HEK293 (cell line): ENCODE measurements around the gene DGKZ.

Experiments
- ZBTB26 ChIP-seq: fragments of 450-650 bp; formaldehyde crosslinking; optimal IDR thresholded peaks from 2 replicates; pipeline ENCODE3; 2016; ENCODE audit warnings: missing biosample characterization, mild to moderate bottlenecking, missing genetic modification characterization
- ZNF670 ChIP-seq: fragments of 450-650 bp; formaldehyde crosslinking; IDR thresholded peaks from 2 replicates; pipeline ENCODE4 v1.5.1; 2016; ENCODE audit warnings: missing biosample characterization, missing genetic modification characterization, low read depth
- ZNF747 ChIP-seq: fragments of 450-650 bp; formaldehyde crosslinking; IDR thresholded peaks from 2 replicates; pipeline ENCODE4 v1.5.1; 2016; ENCODE audit warnings: missing biosample characterization, missing genetic modification characterization
- TF ChIP-seq, protein P1 (sequence below): fragments of 450-650 bp; formaldehyde crosslinking; IDR thresholded peaks from 2 replicates; pipeline ENCODE4 v1.5.1; 2016; ENCODE audit warnings: missing biosample characterization, missing genetic modification characterization

GRCh38 chr11:46402957-46403902, 56.0 kb downstream of the DGKZ start:
- no peak for TF ChIP-seq ZNF747 (tag by site-specific recombination)
- TF ChIP-seq, protein P1, sequence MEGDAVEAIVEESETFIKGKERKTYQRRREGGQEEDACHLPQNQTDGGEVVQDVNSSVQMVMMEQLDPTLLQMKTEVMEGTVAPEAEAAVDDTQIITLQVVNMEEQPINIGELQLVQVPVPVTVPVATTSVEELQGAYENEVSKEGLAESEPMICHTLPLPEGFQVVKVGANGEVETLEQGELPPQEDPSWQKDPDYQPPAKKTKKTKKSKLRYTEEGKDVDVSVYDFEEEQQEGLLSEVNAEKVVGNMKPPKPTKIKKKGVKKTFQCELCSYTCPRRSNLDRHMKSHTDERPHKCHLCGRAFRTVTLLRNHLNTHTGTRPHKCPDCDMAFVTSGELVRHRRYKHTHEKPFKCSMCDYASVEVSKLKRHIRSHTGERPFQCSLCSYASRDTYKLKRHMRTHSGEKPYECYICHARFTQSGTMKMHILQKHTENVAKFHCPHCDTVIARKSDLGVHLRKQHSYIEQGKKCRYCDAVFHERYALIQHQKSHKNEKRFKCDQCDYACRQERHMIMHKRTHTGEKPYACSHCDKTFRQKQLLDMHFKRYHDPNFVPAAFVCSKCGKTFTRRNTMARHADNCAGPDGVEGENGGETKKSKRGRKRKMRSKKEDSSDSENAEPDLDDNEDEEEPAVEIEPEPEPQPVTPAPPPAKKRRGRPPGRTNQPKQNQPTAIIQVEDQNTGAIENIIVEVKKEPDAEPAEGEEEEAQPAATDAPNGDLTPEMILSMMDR (tag by site-specific recombination) = no peak
- no peak for TF ChIP-seq ZNF670 (tag by site-specific recombination)
- no peak for TF ChIP-seq ZBTB26
